ENCODE results near the gene PCDH15. TPM values are rescaled to one million over a fixed set of nuclear protein-coding genes. Genes with fewer than 3 reads are reported as not detected.

The PCDH15 gene
- total RNA-seq, 1 experiment from 2014 or later: not detected

GRCh38 chr10:54769051-54769450 is 32.0 kb downstream of the PCDH15 start:
- no peaks in the 10 kb centered on the region for H3K4me1 ChIP-seq (replicated peaks)
- H3K9me3 ChIP-seq (replicated peaks): no peaks in the 10 kb centered on the region
- no peaks in the 10 kb centered on the region for H3K36me3 ChIP-seq
- no peak overlapping the region for H3K27ac ChIP-seq
- H3K4me3 ChIP-seq: no peak overlapping the region
- H3K27me3 ChIP-seq (replicated peaks): no peaks in the 10 kb centered on the region
- no peak for DNase-seq (ENCODE audit: low read depth in 1 of 2, low spot score in 2 of 2)

GRCh38 chr10:54758791-54759190 is 42.2 kb downstream of the PCDH15 start:
- no peak overlapping the region for H3K27ac ChIP-seq
- no peak overlapping the region for H3K4me3 ChIP-seq
- no peaks in the 10 kb centered on the region for H3K9me3 ChIP-seq (replicated peaks)
- no peaks in the 10 kb centered on the region for H3K4me1 ChIP-seq (replicated peaks)
- no peaks in the 10 kb centered on the region for H3K27me3 ChIP-seq (replicated peaks)
- DNase-seq (ENCODE audit: low read depth in 1 of 2, low spot score in 2 of 2): no peak
- no peaks in the 10 kb centered on the region for H3K36me3 ChIP-seq

DNA sequence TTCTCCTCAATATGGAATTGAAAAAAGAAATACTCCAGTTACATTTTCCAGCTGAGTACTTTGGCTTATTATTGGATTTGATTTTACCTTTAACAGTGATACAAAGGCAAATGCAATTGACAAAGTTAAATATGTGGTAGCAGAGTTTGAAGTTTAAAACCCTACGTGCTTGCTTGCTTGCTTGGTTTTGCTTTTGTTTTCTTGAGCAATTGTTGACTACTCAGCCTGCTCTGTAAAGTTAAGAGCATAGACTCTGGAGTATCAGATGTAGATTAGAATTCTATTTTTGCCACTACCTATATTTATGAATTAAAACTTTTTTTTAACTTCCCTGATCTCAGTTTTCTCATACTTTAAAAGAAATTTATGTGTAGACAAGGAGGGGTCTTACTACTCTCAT is 51.4 kb downstream of the PCDH15 start:
- Histone ChIP-seq H3K9me3 (replicated peaks) (no peaks in the 10 kb centered on the region), H3K36me3 (no peaks in the 10 kb centered on the region), H3K27me3 (replicated peaks) (no peaks in the 10 kb centered on the region), H3K27ac (no peak overlapping the region), H3K4me3 (no peak overlapping the region), H3K4me1 (replicated peaks) (no peaks in the 10 kb centered on the region)
- DNase-seq (ENCODE audit: low read depth in 1 of 2, low spot score in 2 of 2): no peak

DNA sequence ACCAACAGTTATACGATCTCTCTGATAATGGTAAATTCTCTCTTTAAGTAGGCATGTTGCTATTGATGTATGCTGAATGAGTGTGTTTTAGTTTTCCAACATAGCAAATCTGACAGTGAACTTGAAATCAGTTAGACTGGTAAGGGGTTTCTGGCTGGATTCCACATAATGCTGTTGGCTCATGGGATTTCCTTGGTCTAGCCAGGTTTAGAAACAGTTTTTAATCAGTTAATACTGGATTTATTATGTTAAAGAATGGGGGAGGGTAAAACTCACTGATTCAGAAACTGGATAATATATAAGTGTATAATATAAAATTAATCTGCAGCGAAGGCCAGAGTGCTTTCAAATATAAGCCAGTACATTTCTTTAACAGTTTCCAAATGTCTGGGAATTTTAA is 55.6 kb downstream of the PCDH15 start:
- DNase-seq (ENCODE audit: low read depth in 1 of 2, low spot score in 2 of 2): no peak
- H3K9me3 ChIP-seq (replicated peaks): no peaks in the 10 kb centered on the region
- H3K27ac ChIP-seq: no peak overlapping the region
- no peak overlapping the region for H3K4me3 ChIP-seq
- no peaks in the 10 kb centered on the region for H3K36me3 ChIP-seq
- no peaks in the 10 kb centered on the region for H3K27me3 ChIP-seq (replicated peaks)
- H3K4me1 ChIP-seq (replicated peaks): no peaks in the 10 kb centered on the region

- no peak overlapping the region for H3K4me3 ChIP-seq
- no peak overlapping the region for H3K27ac ChIP-seq
- no peaks in the 10 kb centered on the region for H3K9me3 ChIP-seq (replicated peaks)
- no peaks in the 10 kb centered on the region for H3K4me1 ChIP-seq (replicated peaks)
- no peak for DNase-seq (ENCODE audit: low read depth in 1 of 2, low spot score in 2 of 2)
- no peaks in the 10 kb centered on the region for H3K36me3 ChIP-seq
- H3K27me3 ChIP-seq (replicated peaks): no peaks in the 10 kb centered on the region
These were observed 58.6 kb downstream of the PCDH15 start for GRCh38 chr10:54742416-54742815.

DNA sequence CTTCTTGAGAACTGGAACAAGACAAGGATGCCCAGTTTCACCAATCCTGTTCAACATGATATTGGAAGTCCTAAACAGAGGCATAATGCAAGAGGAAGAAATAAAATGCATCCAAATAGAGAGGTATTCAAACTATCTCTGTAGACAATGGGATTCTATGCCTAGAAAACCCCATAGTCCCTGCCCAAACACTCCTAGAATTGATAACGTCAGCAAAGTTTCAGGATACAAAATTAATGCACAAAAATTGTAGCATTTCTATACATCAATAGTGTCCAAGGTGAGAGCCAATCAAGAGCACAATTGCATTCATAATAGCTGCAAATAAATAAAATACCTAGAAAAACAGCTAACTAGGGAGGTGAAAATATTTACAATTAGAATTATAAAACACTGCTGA is 72.5 kb downstream of the PCDH15 start:
- no peaks in the 10 kb centered on the region for H3K27me3 ChIP-seq (replicated peaks)
- no peaks in the 10 kb centered on the region for H3K4me1 ChIP-seq (replicated peaks)
- no peaks in the 10 kb centered on the region for H3K36me3 ChIP-seq
- 0 out of 2 replicates have a peak, but pooled peaks cover 5% of the 10 kb centered on the region for H3K9me3 ChIP-seq (replicated peaks)
- no peak for DNase-seq (ENCODE audit: low read depth in 1 of 2, low spot score in 2 of 2)
- H3K27ac ChIP-seq: no peak overlapping the region
- no peak overlapping the region for H3K4me3 ChIP-seq

GRCh38 chr10:54722075-54722474 is 79.0 kb downstream of the PCDH15 start:
- H3K4me1 ChIP-seq (replicated peaks): no peaks in the 10 kb centered on the region
- H3K4me3 ChIP-seq: no peak overlapping the region
- no peaks in the 10 kb centered on the region for H3K36me3 ChIP-seq
- DNase-seq (ENCODE audit: low read depth in 1 of 2, low spot score in 2 of 2): no peak
- no peak overlapping the region for H3K27ac ChIP-seq
- no peaks in the 10 kb centered on the region for H3K27me3 ChIP-seq (replicated peaks)
- H3K9me3 ChIP-seq (replicated peaks): 0 out of 2 replicates have a peak, but pooled peaks cover 2% of the 10 kb centered on the region

GRCh38 chr10:54710918-54711317 is 90.1 kb downstream of the PCDH15 start:
- peaks cover 6% of the 10 kb centered on the region; the same call in 1 of the 2 replicates for H3K9me3 ChIP-seq (replicated peaks)
- H3K27ac ChIP-seq: no peak overlapping the region
- DNase-seq (ENCODE audit: low read depth in 1 of 2, low spot score in 2 of 2): no peak
- no peaks in the 10 kb centered on the region for H3K36me3 ChIP-seq
- no peaks in the 10 kb centered on the region for H3K4me1 ChIP-seq (replicated peaks)
- no peaks in the 10 kb centered on the region for H3K27me3 ChIP-seq (replicated peaks)
- no peak overlapping the region for H3K4me3 ChIP-seq

GRCh38 chr10:54708591-54708990 is 92.4 kb downstream of the PCDH15 start:
- Histone ChIP-seq H3K4me1 (replicated peaks) (no peaks in the 10 kb centered on the region), H3K27me3 (replicated peaks) (no peaks in the 10 kb centered on the region), H3K27ac (no peak overlapping the region), H3K9me3 (replicated peaks) (0 out of 2 replicates have a peak, but pooled peaks cover 2% of the 10 kb centered on the region), H3K36me3 (no peaks in the 10 kb centered on the region), H3K4me3 (no peak overlapping the region)
- no peak for DNase-seq (ENCODE audit: low read depth in 1 of 2, low spot score in 2 of 2)

DNA sequence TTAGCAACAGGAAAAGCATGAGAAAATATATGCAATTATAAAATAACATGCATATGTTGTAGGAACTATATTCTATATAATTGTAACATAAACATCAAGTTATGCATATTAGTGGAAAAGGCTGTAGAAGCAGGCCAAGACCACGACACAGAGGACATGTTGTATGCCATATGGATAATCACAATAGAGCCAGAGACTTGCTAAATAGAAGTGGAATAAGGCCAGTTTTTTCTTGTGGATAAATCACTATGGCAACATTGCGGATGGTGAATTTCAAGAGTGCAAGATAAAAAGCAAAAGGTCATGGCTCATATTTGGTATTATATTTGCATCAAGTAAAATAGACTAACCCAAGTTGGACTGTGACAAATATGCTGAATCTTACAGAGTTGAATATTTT is 93.0 kb downstream of the PCDH15 start:
- no peaks in the 10 kb centered on the region for H3K36me3 ChIP-seq
- no peak overlapping the region for H3K4me3 ChIP-seq
- DNase-seq (ENCODE audit: low read depth in 1 of 2, low spot score in 2 of 2): no peak
- H3K9me3 ChIP-seq (replicated peaks): 0 out of 2 replicates have a peak, but pooled peaks cover 2% of the 10 kb centered on the region
- H3K4me1 ChIP-seq (replicated peaks): no peaks in the 10 kb centered on the region
- H3K27ac ChIP-seq: no peak overlapping the region
- H3K27me3 ChIP-seq (replicated peaks): no peaks in the 10 kb centered on the region

DNA sequence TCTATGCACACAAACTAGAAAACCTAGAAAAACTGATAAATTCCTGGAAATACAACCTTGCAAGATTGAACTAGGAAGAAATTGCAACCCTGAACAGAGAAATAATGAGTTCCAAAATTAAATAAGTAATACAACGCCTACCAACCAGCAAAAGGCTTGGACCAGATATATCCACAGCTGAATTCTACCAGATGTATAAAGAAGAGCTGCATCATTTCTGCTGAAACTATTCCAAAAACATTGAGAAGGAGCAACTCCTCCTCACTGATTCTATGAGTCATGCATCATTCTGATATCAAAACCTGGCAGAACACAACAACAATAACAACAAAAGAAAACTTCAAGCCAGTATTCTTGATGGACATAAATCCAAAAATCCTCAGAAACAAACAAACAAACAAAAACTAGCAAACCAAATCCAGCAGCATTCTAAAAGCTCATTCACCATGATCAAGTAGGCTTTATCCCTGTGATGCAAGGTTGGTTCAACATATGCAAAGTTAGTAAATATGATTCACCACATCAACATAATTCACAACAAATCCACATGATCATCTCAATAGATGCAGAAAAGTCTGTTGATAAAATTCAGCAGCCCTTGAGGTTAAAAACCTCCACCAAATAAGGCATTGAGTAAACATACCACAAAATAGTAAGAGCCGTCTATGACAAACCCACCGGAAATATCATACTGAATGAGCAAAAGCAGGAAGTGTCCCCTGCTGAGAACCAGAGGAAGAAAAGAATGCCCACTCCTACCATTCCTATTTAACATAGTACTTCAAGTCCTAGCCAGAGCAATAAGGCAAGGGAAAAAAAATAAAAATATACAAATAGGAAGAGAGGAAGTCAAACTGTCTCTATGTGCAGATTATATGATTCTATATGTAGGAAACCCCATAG is 98.2 kb downstream of the PCDH15 start:
- H3K4me3 ChIP-seq: no peak overlapping the region
- no peaks in the 10 kb centered on the region for H3K27me3 ChIP-seq (replicated peaks)
- H3K4me1 ChIP-seq (replicated peaks): no peaks in the 10 kb centered on the region
- H3K9me3 ChIP-seq (replicated peaks): no peaks in the 10 kb centered on the region; the same call in 1 of the 2 replicates
- H3K27ac ChIP-seq: no peak overlapping the region
- no peak for DNase-seq (ENCODE audit: low read depth in 1 of 2, low spot score in 2 of 2)
- no peaks in the 10 kb centered on the region for H3K36me3 ChIP-seq

- DNase-seq (ENCODE audit: low read depth in 1 of 2, low spot score in 2 of 2): no peak
- H3K4me3 ChIP-seq: no peak overlapping the region
These were observed 109.7 kb downstream of the PCDH15 start for GRCh38 chr10:54691331-54691730.

GRCh38 chr10:54682554-54682953 is 118.5 kb downstream of the PCDH15 start:
- no peaks in the 10 kb centered on the region for H3K4me1 ChIP-seq (replicated peaks)
- no peaks in the 10 kb centered on the region; the same call in 1 of the 2 replicates for H3K9me3 ChIP-seq (replicated peaks)
- no peak for DNase-seq (ENCODE audit: low read depth in 1 of 2, low spot score in 2 of 2)
- no peak overlapping the region for H3K4me3 ChIP-seq
- H3K36me3 ChIP-seq: no peaks in the 10 kb centered on the region
- H3K27ac ChIP-seq: no peak overlapping the region
- H3K27me3 ChIP-seq (replicated peaks): no peaks in the 10 kb centered on the region

More at GRCh38 chr10:54691331-54691730, 109.7 kb downstream of the PCDH15 start:
- Histone ChIP-seq H3K27me3 (replicated peaks) (no peaks in the 10 kb centered on the region), H3K36me3 (no peaks in the 10 kb centered on the region), H3K4me1 (replicated peaks) (no peaks in the 10 kb centered on the region), H3K27ac (no peak overlapping the region), H3K9me3 (replicated peaks) (no peaks in the 10 kb centered on the region; the same call in 1 of the 2 replicates)

DNA sequence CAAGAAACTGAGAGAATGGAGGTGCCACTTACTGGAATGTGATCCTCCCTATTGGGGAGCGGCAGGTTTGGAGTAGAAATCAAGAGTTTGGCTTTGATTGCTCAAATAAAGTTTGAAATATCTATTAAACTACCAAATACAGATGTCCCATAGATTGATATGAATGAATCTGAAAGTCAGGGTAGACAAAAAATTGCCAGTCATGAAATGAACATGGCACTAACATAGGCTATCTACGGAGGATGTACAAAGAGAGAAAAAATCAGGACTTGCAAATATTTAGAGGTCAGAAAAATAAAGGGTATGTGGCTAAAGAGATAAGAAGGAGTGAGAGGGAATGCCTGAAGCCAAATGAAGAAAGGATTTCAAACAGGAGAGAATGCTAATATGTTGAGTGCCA is 119.9 kb downstream of the PCDH15 start:
- H3K27ac ChIP-seq: no peak overlapping the region
- no peaks in the 10 kb centered on the region for H3K36me3 ChIP-seq
- H3K4me3 ChIP-seq: no peak overlapping the region
- DNase-seq (ENCODE audit: low read depth in 1 of 2, low spot score in 2 of 2): no peak
- no peaks in the 10 kb centered on the region for H3K27me3 ChIP-seq (replicated peaks)
- H3K9me3 ChIP-seq (replicated peaks): no peaks in the 10 kb centered on the region; the same call in 1 of the 2 replicates
- H3K4me1 ChIP-seq (replicated peaks): no peaks in the 10 kb centered on the region

All from SJSA1 (cell line).